Lower leg skin (tissue), 4 donors: ENCODE results near the gene WDR1. TPM values are rescaled to one million over a fixed set of nuclear protein-coding genes. Genes with fewer than 3 reads are reported as not detected.

ENCODE experiments used
- DNase-seq, 2 donors: peaks; one replicate each; pipeline ENCODE4 v3.0.0-alpha.2; 2019; ENCODE audit warnings: low spot score in 2 of 2
- H3K4me3 ChIP-seq: fragments of 200-600 bp; sonication (generic); 2 replicates; pipeline ENCODE4 v1.5.1; 2017; ENCODE audit warnings: mild to moderate bottlenecking, low read depth; ENCODE audit not compliant: poor library complexity, severe bottlenecking
- POLR2A ChIP-seq, 2 donors: fragments of 450-650 bp; IDR thresholded peaks; one replicate each; pipeline ENCODE4 v1.6.1; 2016 to 2017; ENCODE audit warnings: antibody characterized with exemption in 2 of 2, mild to moderate bottlenecking in 1 of 2, moderate library complexity in 1 of 2
- WGBS, 2 donors: methylation state at CpG; one replicate each; pipeline ENCODE4 v1.1.5; 2018; 5-methylcytosine and 5-hydroxymethylcytosine counted together
- intact Hi-C: fragments of 100-400 bp; cut with DNase I; formaldehyde crosslinking; loops from one replicate; pipeline ENCODE4 v1.15.0; 2023; ENCODE audit warnings: low total_unique reads
- total RNA-seq, 4 donors: library from RNA; depleted of rRNA; stranded (reverse); fragments of >200 nt; gene quantifications; one replicate each; pipeline ENCODE4 v1.1.0, GENCODE V29; 2016
- TF ChIP-seq, protein P1 (sequence below), 3 donors: fragments of 450-650 bp; IDR thresholded peaks; one replicate each; pipeline ENCODE4 v1.5.1; 2016; ENCODE audit warnings: antibody characterized with exemption in 3 of 3, mild to moderate bottlenecking in 3 of 3, moderate library complexity in 2 of 3

WDR1 gene
- total RNA-seq, 4 donors from 2014 or later, result 83.2 to 163 (median 144) TPM

DNA sequence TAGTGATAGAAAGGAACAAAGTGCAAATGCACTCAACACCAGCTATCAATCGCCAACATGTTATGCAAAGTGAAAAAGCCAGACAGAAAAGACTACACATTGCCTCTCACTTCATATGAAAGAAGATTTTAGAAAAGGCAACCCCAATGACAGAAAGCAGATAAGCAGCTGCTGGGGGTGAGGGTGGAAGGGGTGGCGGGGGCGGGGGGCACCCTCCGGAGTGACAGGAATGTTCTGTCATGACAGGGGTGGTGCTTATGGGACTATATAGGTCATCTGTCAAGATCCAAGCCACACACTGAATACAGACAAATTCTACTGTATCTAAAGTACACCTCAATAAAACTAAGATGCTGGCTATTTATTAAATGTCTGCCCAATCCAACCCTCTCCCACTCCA, 10.7 kb downstream of the WDR1 start:
- no peak for DNase-seq
- 61 to 68% methylated on average over 4 of the region's 4 CpGs for WGBS, 2 donors
- no peak for TF ChIP-seq POLR2A (IDR thresholded peaks at IDR 0.05)
- intact Hi-C loops, result no loop called here
- H3K4me3 ChIP-seq, result no peak overlapping the region

DNA sequence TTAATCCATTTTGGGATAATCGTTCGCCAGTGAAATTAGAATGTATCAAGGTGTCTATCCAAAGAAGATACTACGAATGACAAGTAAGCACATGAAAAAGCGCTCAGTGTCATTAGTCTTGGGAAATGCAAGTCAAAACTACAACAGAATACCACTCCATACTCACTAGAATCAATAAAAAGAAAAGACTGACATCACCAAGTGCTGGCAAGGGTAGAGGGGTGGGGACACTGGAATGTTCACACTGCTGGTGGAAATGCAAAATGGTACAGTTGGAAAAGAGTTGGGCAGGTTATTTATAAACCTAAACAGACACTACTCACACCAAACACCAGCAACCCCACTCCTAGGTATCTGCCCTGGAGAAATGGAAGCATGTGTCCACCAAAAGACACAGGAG, 11.2 kb downstream of the WDR1 start:
- intact Hi-C loops, result no loop called here
- 50 to 63% methylated on average over 4 of the region's 4 CpGs for WGBS, 2 donors
- no peak for DNase-seq
- no peak overlapping the region for H3K4me3 ChIP-seq
- TF ChIP-seq POLR2A (IDR thresholded peaks at IDR 0.05), result no peak
- TF ChIP-seq, protein P1, sequence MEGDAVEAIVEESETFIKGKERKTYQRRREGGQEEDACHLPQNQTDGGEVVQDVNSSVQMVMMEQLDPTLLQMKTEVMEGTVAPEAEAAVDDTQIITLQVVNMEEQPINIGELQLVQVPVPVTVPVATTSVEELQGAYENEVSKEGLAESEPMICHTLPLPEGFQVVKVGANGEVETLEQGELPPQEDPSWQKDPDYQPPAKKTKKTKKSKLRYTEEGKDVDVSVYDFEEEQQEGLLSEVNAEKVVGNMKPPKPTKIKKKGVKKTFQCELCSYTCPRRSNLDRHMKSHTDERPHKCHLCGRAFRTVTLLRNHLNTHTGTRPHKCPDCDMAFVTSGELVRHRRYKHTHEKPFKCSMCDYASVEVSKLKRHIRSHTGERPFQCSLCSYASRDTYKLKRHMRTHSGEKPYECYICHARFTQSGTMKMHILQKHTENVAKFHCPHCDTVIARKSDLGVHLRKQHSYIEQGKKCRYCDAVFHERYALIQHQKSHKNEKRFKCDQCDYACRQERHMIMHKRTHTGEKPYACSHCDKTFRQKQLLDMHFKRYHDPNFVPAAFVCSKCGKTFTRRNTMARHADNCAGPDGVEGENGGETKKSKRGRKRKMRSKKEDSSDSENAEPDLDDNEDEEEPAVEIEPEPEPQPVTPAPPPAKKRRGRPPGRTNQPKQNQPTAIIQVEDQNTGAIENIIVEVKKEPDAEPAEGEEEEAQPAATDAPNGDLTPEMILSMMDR (IDR thresholded peaks at IDR 0.05), result no peak

DNA sequence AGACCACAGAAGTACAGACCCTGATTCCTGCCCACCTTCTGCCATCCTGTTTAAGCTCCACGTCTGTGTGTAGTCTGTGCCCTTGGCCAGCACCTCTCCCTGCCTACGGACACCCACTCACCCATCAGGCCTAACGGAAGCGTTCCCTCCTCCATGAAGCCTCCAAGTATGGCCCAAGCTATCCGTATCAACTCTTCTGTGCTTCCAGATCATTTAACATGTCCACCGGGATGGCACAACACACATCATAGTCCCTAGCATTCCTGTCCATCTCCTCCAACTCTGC, 11.7 kb downstream of the WDR1 start:
- TF ChIP-seq, protein P1 (IDR thresholded peaks at IDR 0.05), result no peak
- no peak for TF ChIP-seq POLR2A (IDR thresholded peaks at IDR 0.05)
- intact Hi-C loops, result no loop called here
- no peak overlapping the region for H3K4me3 ChIP-seq
- DNase-seq, result no peak
- 77 to 82% methylated on average over 6 of the region's 6 CpGs for WGBS, 2 donors

DNA sequence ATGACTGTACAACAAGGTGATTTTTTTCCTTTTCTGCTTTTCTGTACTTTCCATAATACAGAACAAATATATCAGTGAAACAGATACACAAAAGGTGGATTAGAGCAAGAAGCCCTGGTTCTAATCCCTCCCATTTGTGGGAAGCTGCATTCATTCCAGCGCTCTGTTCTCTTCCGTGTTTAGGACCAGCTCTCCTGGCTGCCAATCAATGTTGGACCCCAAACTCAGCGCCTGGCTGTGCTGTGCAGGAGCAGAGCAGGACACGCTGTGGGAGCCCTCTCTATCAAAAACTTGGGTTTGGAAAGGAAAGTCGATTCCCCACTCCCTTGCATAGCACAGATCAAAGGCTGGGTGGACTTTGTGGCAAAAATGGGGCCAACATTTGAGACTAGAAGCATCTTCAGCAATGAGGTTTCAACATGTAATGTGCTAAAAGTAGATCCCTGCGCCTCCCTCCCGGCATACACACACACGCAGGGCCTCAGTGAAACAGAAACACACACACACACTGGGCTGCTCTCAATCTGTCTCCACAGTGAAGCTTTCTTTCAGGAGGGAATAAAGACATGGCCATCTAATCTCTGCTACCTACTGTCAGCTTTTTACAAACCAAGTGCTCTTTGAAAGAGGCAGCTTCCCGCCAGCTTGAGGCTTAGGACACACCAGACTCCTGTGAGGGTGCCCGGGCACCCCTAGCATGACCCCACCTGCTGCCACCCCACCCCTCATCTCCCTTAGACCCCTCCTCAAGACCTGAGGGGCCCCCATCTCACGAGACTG, 12.2 kb downstream of the WDR1 start:
- DNase-seq, result no peak
- intact Hi-C loops, result no loop called here
- no peak overlapping the region for H3K4me3 ChIP-seq
- no peak for TF ChIP-seq POLR2A (IDR thresholded peaks at IDR 0.05)
- TF ChIP-seq, protein P1 (IDR thresholded peaks at IDR 0.05), result no peak
- 61 to 68% methylated on average over 11 of the region's 11 CpGs for WGBS, 2 donors

DNA sequence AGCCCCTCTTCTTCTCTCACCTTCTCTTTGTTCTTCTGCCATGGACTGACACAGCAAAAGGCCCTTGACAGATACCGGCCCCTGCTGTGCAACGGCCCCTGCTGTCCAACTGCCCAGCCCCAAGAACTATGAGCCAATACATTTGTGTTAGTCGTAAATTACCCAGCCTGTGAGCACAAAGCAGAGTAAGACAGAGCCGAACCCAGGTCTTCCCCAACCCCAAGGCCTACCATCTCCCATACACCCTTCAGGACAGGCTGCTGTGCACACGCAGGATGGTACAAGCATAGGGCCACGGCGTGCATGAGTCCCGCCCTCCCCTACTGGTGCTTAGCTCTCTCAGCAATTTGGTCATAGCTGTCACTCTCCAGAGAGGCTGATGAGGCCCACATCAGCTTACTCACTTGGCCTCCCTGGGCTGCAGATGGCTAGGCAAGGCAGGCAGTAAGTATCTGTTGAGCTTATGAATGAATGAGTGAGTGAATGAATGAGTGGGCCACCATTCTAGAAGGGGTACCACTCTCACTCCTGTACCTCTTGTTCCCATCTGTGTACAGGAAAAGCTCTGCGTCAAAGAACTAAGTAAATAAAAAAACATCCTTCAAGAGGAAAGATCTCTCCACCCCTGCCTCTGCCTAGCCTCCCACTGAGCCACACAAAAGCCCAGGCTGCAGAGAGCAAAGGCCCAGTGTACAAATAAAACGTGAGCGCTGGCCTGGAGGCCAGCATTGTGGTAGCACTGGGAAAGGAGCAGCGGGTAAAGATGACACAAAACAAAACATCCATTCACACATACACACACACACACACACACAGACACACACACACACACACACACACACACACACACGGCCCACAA, 13.9 kb downstream of the WDR1 start:
- intact Hi-C loops, result no loop called here
- WGBS, 2 donors, result 72 to 79% methylated on average over 13 of the region's 13 CpGs
- DNase-seq, result no peak
- TF ChIP-seq, protein P1 (IDR thresholded peaks at IDR 0.05), result no peak
- TF ChIP-seq POLR2A (IDR thresholded peaks at IDR 0.05), result no peak
- no peak overlapping the region for H3K4me3 ChIP-seq

DNA sequence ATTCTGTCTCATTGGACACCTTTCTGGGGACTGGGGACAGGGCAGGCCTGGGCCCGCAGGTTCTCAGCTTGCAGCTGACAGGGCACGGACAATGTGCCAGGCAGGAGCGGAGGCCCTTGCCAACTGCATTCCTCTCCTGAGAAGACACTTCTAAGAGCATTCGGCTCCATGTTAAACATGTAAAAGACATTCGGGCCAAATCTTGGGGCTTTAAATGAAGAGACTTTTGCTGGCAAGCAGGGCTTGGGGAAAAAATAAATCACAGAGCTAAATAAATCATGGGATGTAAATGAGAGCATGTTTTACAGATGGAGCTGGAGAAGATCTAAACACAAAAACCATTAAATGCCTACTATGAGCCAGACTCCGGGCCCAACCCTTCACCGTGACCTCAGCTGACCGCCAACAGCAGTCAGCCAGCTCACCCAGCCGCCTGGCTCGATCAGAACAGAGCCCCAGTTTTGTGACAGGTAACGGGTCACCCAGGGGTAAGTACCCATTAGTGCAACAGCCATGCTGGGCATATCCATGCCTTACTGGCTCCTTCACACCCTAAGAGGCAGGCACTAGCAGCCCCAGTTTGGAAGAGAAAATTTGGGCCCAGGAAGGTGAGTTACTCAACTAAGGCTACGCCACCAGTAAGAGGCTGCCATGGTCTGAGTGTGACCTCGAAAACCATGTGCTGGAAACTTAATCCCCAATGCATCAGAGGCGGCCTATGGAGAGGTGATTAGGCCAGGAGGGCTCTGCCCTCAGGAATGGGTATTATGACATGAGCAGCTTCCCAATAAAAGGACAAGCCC, 14.7 kb downstream of the WDR1 start:
- TF ChIP-seq, protein P1 (IDR thresholded peaks at IDR 0.05), result no peak
- TF ChIP-seq POLR2A (IDR thresholded peaks at IDR 0.05), result no peak
- DNase-seq, result no peak
- 44 to 53% methylated on average over 14 of the region's 14 CpGs for WGBS, 2 donors
- no peak overlapping the region for H3K4me3 ChIP-seq
- intact Hi-C loops, result no loop called here
